OCI-LY1 (cell line): ENCODE data around the gene KRT2.

Experiments
- EZH2 ChIP-seq: fragments of 200-600 bp; sonication (generic), shearing (Covaris generic); IDR thresholded peaks from 2 replicates; pipeline ENCODE4 v1.8.0; 2017; ENCODE audit warnings: borderline replicate concordance, mixed run types, mild to moderate bottlenecking, antibody characterized with exemption, low read length, moderate library complexity, mixed read lengths
- TF ChIP-seq, protein P1 (sequence below): fragments of 200-600 bp; sonication (generic), shearing (Covaris generic); IDR thresholded peaks from 2 replicates; pipeline ENCODE4 v1.5.1; 2017; ENCODE audit warnings: mild to moderate bottlenecking, antibody characterized with exemption, low read length, moderate library complexity, mixed read lengths

DNA sequence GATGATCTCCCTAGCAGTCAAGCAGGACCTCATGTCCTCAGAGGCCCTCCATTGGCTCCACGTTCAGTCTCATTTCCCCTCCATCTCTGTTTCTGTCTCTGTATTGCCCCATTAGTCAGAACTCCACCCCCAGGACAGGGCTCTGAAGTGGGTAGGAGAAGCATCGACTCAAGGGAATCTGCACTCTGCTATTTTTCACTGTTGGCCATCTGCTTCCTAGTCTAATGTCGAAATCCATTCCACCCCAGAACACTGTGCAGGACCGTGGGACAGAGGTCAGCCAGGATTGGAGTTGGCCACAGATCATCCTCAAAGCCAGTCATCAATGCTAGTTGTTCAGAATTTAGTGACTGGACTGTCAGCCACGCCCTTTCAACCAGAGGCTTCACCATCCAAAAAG is 41.2 kb upstream of the KRT2 start:
- TF ChIP-seq EZH2, result no peak
- TF ChIP-seq, protein P1, sequence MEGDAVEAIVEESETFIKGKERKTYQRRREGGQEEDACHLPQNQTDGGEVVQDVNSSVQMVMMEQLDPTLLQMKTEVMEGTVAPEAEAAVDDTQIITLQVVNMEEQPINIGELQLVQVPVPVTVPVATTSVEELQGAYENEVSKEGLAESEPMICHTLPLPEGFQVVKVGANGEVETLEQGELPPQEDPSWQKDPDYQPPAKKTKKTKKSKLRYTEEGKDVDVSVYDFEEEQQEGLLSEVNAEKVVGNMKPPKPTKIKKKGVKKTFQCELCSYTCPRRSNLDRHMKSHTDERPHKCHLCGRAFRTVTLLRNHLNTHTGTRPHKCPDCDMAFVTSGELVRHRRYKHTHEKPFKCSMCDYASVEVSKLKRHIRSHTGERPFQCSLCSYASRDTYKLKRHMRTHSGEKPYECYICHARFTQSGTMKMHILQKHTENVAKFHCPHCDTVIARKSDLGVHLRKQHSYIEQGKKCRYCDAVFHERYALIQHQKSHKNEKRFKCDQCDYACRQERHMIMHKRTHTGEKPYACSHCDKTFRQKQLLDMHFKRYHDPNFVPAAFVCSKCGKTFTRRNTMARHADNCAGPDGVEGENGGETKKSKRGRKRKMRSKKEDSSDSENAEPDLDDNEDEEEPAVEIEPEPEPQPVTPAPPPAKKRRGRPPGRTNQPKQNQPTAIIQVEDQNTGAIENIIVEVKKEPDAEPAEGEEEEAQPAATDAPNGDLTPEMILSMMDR, result no peak
